ENCODE data around the gene B3GAT1.
A peak's percentile ranks its signal among the peaks of the same experiment; 100 is the strongest.

The B3GAT1 gene

DNA sequence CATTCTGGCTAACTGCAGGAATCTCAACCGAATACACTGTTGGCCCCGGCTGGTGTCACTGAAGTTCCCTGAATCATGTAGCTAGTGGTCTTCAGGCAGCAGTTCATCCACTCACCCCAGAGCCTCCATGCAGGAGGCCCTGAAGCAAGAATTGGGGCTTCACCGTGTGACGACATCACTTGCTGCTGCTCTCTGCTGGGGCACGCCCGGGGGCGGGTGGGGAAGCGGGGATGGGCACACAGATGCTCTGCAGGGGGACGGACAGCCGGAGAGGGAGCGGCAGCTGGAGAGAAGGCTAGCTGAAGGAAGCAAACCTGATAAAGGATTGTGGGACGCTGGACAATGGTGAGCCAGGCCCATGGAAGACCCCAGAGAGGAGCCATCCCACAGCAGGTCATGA is 17.0 kb downstream of the B3GAT1 start:
- no peak overlapping the region for H3K4me3 ChIP-seq (ENCODE audit: low read length)
- H3K36me3 ChIP-seq (replicated peaks; ENCODE audit: low read depth, low read length) = no peaks in the 10 kb centered on the region
- H3K27ac ChIP-seq (ENCODE audit: low read length) = no peak overlapping the region
- no peak overlapping the region for H3K4me2 ChIP-seq (ENCODE audit: low read length)
- H3K27me3 ChIP-seq (ENCODE audit: low read depth, low read length) = no peaks in the 10 kb centered on the region
- H3K79me2 ChIP-seq (ENCODE audit: low read length) = no peaks in the 10 kb centered on the region
- H4K20me1 ChIP-seq (ENCODE audit: insufficient read depth, low read length) = no peaks in the 10 kb centered on the region
- no peak overlapping the region for H3K9ac ChIP-seq (ENCODE audit: low read length)
- H2AFZ ChIP-seq (ENCODE audit: low read depth, low read length) = no peak overlapping the region
- TF ChIP-seq, protein P1, sequence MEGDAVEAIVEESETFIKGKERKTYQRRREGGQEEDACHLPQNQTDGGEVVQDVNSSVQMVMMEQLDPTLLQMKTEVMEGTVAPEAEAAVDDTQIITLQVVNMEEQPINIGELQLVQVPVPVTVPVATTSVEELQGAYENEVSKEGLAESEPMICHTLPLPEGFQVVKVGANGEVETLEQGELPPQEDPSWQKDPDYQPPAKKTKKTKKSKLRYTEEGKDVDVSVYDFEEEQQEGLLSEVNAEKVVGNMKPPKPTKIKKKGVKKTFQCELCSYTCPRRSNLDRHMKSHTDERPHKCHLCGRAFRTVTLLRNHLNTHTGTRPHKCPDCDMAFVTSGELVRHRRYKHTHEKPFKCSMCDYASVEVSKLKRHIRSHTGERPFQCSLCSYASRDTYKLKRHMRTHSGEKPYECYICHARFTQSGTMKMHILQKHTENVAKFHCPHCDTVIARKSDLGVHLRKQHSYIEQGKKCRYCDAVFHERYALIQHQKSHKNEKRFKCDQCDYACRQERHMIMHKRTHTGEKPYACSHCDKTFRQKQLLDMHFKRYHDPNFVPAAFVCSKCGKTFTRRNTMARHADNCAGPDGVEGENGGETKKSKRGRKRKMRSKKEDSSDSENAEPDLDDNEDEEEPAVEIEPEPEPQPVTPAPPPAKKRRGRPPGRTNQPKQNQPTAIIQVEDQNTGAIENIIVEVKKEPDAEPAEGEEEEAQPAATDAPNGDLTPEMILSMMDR (IDR thresholded peaks at IDR 0.05; ENCODE audit: low read depth, low read length) = no peak
- no peak for TF ChIP-seq EZH2phosphoT487 (IDR thresholded peaks at IDR 0.05; ENCODE audit: low read depth)
- H3K4me1 ChIP-seq (ENCODE audit: low read length) = no peaks in the 10 kb centered on the region
- no peaks in the 10 kb centered on the region for H3K9me3 ChIP-seq (ENCODE audit: insufficient read depth, low read length)

DNA sequence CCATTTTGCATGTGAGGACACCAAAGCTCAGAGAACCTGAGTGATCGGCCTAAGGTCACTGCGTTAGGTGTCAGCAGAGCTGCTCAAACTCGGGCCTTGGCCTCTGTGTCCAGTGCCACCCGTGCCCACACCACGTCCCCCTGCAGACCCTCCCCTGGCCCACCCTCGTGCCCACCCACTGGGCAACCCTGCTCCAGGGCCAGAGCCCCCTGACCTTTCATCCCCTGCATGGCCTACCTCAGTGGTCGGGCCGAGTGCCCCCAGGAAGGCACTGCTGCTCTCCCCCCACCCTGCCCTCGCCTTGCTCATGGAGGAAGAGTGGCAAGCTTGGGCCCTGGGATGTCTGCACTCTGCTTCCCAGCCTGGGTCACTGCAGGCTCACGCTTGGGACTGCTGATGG is 17.7 kb downstream of the B3GAT1 start:
- Histone ChIP-seq H3K27me3 (ENCODE audit: low read depth, low read length) (no peaks in the 10 kb centered on the region), H3K9ac (ENCODE audit: low read length) (no peak overlapping the region), H2AFZ (ENCODE audit: low read depth, low read length) (no peak overlapping the region), H3K36me3 (replicated peaks; ENCODE audit: low read depth, low read length) (no peaks in the 10 kb centered on the region), H3K27ac (ENCODE audit: low read length) (no peak overlapping the region), H3K4me3 (ENCODE audit: low read length) (no peak overlapping the region), H4K20me1 (ENCODE audit: insufficient read depth, low read length) (no peaks in the 10 kb centered on the region), H3K4me1 (ENCODE audit: low read length) (no peaks in the 10 kb centered on the region), H3K79me2 (ENCODE audit: low read length) (no peaks in the 10 kb centered on the region), H3K9me3 (ENCODE audit: insufficient read depth, low read length) (no peaks in the 10 kb centered on the region), H3K4me2 (ENCODE audit: low read length) (no peak overlapping the region)
- no peak for TF ChIP-seq EZH2phosphoT487 (IDR thresholded peaks at IDR 0.05; ENCODE audit: low read depth)
- TF ChIP-seq, protein P1 (IDR thresholded peaks at IDR 0.05; ENCODE audit: low read depth, low read length) = no peak

DNA sequence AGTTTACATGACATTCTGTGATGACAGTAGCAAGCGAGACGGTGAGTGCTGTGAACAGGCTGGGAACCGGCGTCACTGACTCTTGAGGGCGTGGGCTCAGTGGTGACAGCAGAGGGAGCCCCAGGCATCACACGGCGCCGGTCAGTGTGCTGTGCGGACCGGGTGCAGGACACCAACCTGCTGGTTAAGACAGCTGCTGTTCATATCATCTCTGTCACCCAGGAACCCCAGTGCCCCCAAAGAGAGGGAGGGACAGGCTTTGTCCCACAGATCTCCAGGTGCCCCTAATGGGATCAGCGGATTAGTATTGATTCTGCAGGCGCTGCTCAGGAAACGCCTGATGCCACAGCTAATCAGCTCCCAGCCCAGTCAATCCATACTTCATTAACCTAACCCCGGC is 18.4 kb downstream of the B3GAT1 start:
- no peak overlapping the region for H3K4me3 ChIP-seq (ENCODE audit: low read length)
- no peaks in the 10 kb centered on the region for H3K9me3 ChIP-seq (ENCODE audit: insufficient read depth, low read length)
- no peak overlapping the region for H3K9ac ChIP-seq (ENCODE audit: low read length)
- H3K27me3 ChIP-seq (ENCODE audit: low read depth, low read length) = no peaks in the 10 kb centered on the region
- no peaks in the 10 kb centered on the region for H3K79me2 ChIP-seq (ENCODE audit: low read length)
- no peak overlapping the region for H3K4me2 ChIP-seq (ENCODE audit: low read length)
- no peak overlapping the region for H3K27ac ChIP-seq (ENCODE audit: low read length)
- no peak for TF ChIP-seq EZH2phosphoT487 (IDR thresholded peaks at IDR 0.05; ENCODE audit: low read depth)
- TF ChIP-seq, protein P1 (IDR thresholded peaks at IDR 0.05; ENCODE audit: low read depth, low read length) = peak; percentile 17; the same call in 1 of the 2 replicates
- H4K20me1 ChIP-seq (ENCODE audit: insufficient read depth, low read length) = no peaks in the 10 kb centered on the region
- no peak overlapping the region for H2AFZ ChIP-seq (ENCODE audit: low read depth, low read length)
- no peaks in the 10 kb centered on the region for H3K4me1 ChIP-seq (ENCODE audit: low read length)
- H3K36me3 ChIP-seq (replicated peaks; ENCODE audit: low read depth, low read length) = no peaks in the 10 kb centered on the region

DNA sequence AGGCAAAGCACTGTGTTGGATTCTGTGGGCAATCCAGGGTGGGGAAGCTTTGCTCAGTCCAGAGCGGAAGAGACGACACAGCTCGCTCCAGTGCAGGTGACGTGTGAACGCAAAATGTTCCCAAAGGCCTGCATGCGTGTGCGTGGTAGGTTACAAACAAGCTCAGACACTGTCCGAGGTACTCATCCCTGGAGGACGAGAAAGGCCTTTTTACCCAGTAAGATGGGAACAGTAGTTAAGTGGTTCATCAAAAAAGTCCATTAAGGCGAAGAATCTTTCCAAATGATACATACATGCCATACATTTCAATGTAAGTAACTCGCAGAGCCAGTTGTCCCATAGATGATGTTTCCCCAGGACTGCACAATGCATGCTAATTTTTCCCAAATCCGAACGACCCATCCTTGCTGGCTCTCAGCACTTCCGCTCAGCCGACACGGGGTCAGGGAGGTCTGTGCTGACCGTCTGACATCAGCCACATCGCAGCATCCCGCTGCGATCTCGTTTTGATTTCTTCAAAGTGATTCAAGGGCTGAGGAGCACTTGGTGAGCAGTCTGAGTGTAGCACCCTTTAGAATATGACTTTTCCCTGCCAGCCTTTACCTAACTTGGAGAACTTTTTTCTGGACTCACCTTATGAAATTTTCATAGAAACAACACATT is 19.0 kb downstream of the B3GAT1 start:
- H4K20me1 ChIP-seq (ENCODE audit: insufficient read depth, low read length) = no peaks in the 10 kb centered on the region
- H3K27me3 ChIP-seq (ENCODE audit: low read depth, low read length) = no peaks in the 10 kb centered on the region
- TF ChIP-seq, protein P1 (IDR thresholded peaks at IDR 0.05; ENCODE audit: low read depth, low read length) = no peak
- no peak for TF ChIP-seq EZH2phosphoT487 (IDR thresholded peaks at IDR 0.05; ENCODE audit: low read depth)

More for the DNA sequence above, 19.0 kb downstream of the B3GAT1 start:
- Histone ChIP-seq H3K4me1 (ENCODE audit: low read length) (no peaks in the 10 kb centered on the region), H3K79me2 (ENCODE audit: low read length) (no peaks in the 10 kb centered on the region), H3K9me3 (ENCODE audit: insufficient read depth, low read length) (no peaks in the 10 kb centered on the region), H3K9ac (ENCODE audit: low read length) (no peak overlapping the region), H2AFZ (ENCODE audit: low read depth, low read length) (no peak overlapping the region), H3K36me3 (replicated peaks; ENCODE audit: low read depth, low read length) (no peaks in the 10 kb centered on the region), H3K4me3 (ENCODE audit: low read length) (no peak overlapping the region), H3K4me2 (ENCODE audit: low read length) (no peak overlapping the region), H3K27ac (ENCODE audit: low read length) (no peak overlapping the region)

All from OCI-LY3 (cell line).